Esophagus squamous epithelium (tissue), 5 donors: ENCODE data around the gene COX6B1. TPM values are rescaled to one million over a fixed set of nuclear protein-coding genes. Genes with fewer than 3 reads are reported as not detected.
A peak's percentile ranks its signal among the peaks of the same experiment; 100 is the strongest.
"Not testable (repeated sequence)": the region's sequence is repeated elsewhere in the genome, so short reads cannot be mapped to it uniquely, and the experiment has no call there.

Source experiments
- DNase-seq: peaks from one replicate; lab custom pipeline; 2025; lab: John Stamatoyannopoulos, UW
- H3K27ac ChIP-seq, 4 donors: fragments of 200-600 bp; sonication (generic); one replicate each; pipeline ENCODE4 v1.5.1; 2016 to 2019; ENCODE audit warnings: mild to moderate bottlenecking in 1 of 4
- H3K27me3 ChIP-seq, 4 donors: fragments of 200-600 bp; sonication (generic); 1 replicate in 3 of 4; 2 replicates in 1 of 4; pipeline versions ENCODE4 v1.5.1 to v1.6.0; 2017 to 2021; ENCODE audit warnings: antibody characterized with exemption in 1 of 4
- H3K36me3 ChIP-seq, 3 donors: fragments of 200-600 bp; sonication (generic); one replicate each; pipeline ENCODE4 v1.5.1; 2016 to 2019
- H3K4me1 ChIP-seq, 3 donors: fragments of 200-600 bp; sonication (generic); one replicate each; pipeline ENCODE4 v1.5.1; 2017 to 2019
- H3K4me3 ChIP-seq, 4 donors: fragments of 200-600 bp; sonication (generic); 1 replicate in 3 of 4; 2 replicates in 1 of 4; pipeline ENCODE4 v1.5.1; 2016 to 2019; ENCODE audit warnings: mild to moderate bottlenecking in 2 of 4, moderate library complexity in 1 of 4
- H3K9me3 ChIP-seq, 3 donors: fragments of 200-600 bp; sonication (generic); one replicate each; pipeline ENCODE4 v1.5.1; 2016 to 2019
- POLR2A ChIP-seq, 4 donors: fragments of 450-650 bp; IDR thresholded peaks; one replicate each; pipeline ENCODE4 v1.6.1; 2017; ENCODE audit warnings: antibody characterized with exemption in 4 of 4, mild to moderate bottlenecking in 4 of 4, moderate library complexity in 3 of 4
- WGBS, 2 donors: methylation state at CpG; one replicate each; pipeline ENCODE4 v1.1.5; 2018; 5-methylcytosine and 5-hydroxymethylcytosine counted together
- intact Hi-C: fragments of 100-400 bp; cut with DNase I; formaldehyde crosslinking; loops from one replicate; pipeline ENCODE4 v1.15.0; 2022
- total RNA-seq, 4 donors: library from RNA; depleted of rRNA; stranded (reverse); fragments of >200 nt; gene quantifications; one replicate each; pipeline ENCODE4 v1.1.0, GENCODE V29; 2016
- TF ChIP-seq, protein P1 (sequence below), 6 experiments: fragments of 450-650 bp in 4 of 6; fragments of 200-600 bp in 2 of 6; sonication (generic) in 2 of 6; IDR thresholded peaks; one replicate each; pipeline ENCODE4 v1.5.1; 2016 to 2019; ENCODE audit warnings: antibody characterized with exemption in 6 of 6, mild to moderate bottlenecking in 4 of 6, moderate library complexity in 4 of 6
- donor health status: DM: yes; HTN: yes; CAD: no.

COX6B1 gene
- total RNA-seq, 4 donors from 2014 or later = 582 to 942 (median 761) TPM

DNA sequence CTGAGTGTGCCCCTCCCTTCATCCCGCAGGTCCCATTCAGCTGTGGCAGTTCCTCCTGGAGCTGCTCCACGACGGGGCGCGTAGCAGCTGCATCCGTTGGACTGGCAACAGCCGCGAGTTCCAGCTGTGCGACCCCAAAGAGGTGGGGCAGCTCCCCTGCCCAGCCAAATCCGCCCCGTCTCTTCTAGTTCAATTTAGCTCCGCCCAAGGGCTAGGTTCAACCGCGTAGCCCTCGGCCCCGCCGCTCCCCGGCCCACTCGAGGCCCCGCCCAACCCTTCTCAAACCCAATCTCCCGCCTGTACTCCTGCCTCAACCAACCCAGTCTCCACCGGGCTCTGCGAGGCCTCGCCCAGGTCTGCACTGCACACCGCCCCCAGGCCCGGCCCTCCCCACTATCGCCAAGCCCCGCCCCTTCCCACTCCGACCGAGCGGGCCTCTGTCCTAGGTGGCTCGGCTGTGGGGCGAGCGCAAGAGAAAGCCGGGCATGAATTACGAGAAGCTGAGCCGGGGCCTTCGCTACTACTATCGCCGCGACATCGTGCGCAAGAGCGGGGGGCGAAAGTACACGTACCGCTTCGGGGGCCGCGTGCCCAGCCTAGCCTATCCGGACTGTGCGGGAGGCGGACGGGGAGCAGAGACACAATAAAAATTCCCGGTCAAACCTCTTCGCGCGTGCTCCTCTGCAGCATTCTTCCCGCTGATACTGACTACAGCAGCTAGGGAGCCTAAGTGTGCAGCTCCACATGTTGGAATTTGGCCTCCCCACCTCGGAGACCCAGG is 3.7 kb upstream of the COX6B1 start:
- Histone ChIP-seq H3K9me3 (no peaks in the 10 kb centered on the region), H3K27me3 (no peaks in the 10 kb centered on the region), H3K36me3 (no peaks in the 10 kb centered on the region), H3K4me1 (peaks cover 18 to 58% (median 23%) of the 10 kb centered on the region in 3 donors), H3K27ac (peak overlapping the region; percentile 85 to 97 (median 96)), H3K4me3 (peak overlapping the region; percentile 45 to 85 (median 70))
- 1% methylated on average over 23 to 27 of the region's 60 CpGs for WGBS, 2 donors
- intact Hi-C loops = no loop called here
- TF ChIP-seq, protein P1, sequence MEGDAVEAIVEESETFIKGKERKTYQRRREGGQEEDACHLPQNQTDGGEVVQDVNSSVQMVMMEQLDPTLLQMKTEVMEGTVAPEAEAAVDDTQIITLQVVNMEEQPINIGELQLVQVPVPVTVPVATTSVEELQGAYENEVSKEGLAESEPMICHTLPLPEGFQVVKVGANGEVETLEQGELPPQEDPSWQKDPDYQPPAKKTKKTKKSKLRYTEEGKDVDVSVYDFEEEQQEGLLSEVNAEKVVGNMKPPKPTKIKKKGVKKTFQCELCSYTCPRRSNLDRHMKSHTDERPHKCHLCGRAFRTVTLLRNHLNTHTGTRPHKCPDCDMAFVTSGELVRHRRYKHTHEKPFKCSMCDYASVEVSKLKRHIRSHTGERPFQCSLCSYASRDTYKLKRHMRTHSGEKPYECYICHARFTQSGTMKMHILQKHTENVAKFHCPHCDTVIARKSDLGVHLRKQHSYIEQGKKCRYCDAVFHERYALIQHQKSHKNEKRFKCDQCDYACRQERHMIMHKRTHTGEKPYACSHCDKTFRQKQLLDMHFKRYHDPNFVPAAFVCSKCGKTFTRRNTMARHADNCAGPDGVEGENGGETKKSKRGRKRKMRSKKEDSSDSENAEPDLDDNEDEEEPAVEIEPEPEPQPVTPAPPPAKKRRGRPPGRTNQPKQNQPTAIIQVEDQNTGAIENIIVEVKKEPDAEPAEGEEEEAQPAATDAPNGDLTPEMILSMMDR (IDR thresholded peaks at IDR 0.05) = no peak
- peak in 2 of 4 donors; percentile 23 to 76 for TF ChIP-seq POLR2A (IDR thresholded peaks at IDR 0.05)
- peak; percentile 82 for DNase-seq

DNA sequence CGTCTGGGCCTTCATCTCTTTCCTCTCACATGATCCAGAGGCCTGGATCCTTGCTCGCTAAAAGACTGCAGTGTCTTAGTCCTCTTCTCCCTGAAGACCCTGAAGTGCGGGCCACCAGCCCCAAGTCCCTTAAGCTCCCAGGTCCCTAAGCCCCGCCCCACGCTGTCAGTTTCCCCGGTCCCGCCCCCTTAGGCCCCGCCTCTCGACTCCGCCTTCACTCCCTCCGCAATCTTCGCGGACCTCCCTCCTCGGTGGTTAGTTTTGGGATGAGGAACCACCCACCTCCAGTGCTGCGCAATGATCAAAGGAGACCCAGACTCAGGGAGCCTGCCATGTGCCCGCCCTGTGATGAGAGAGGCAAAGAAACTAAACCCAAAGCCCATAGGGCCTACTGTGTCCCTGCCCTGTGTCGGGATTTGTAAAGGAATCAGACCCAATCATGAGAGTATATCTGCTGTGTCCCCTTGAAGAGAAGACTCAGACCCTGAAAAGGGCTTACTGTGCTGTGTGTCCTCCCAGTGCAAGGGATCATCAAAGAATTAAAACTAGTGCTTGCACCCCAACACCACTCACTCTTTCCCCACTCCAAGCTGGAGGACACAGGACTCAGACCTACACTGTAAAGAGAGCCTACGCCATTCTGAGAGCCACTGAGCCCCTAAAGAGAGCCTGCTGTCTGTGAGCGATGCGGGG is 3.0 kb upstream of the COX6B1 start:
- Histone ChIP-seq H3K4me3 (peak overlapping the region; percentile 45 to 85 (median 70)), H3K4me1 (peaks cover 18 to 66% (median 28%) of the 10 kb centered on the region in 3 donors), H3K27ac (peak overlapping the region; percentile 85 to 97 (median 96)), H3K9me3 (no peaks in the 10 kb centered on the region), H3K27me3 (no peaks in the 10 kb centered on the region), H3K36me3 (peaks cover 0 to 6% (median 0%) of the 10 kb centered on the region in 3 donors)
- no peak for DNase-seq
- WGBS, 2 donors = 6 to 13% methylated on average over 2 to 6 of the region's 20 CpGs
- intact Hi-C loops = no loop called here
- TF ChIP-seq, protein P1 (IDR thresholded peaks at IDR 0.05) = no peak
- TF ChIP-seq POLR2A (IDR thresholded peaks at IDR 0.05) = no peak

DNA sequence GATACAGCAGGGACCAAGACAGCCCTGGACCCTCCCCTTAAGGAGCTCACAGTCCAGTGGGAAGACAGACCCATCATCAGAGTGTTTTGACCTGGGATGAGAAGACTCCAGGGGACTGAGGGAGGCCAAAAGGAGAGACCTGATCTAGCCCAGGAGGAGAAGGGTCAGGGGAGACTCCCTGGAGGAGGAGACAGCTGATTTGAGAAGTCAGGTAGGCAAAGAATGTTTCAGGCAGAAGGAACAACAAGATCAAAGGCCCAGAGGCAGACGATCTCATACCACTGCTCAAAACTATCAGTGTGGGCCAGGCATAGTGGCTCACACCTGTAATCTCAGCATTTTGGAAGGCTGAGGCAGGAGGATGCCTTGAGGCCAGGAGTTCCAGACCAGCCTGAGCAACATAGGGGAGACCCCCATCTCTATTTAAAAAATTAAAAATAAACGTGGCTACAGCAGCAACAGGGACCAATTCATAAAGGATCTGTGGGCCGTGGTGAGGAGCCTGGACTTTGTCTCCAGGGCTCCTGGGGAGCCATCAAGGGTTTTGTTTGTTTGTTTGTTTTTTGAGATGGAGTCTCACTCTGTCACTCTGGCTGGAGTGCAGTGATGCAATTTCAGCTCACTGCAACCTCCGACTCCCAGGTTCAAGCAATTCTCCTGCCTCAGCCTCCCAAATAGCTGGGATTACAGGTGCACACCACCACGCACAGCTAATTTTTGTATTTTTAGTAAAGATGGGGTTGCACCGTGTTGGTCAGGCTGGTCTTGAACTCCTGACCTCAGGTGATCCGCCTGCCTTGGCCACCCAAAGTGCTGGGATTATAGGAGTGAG is 2.2 kb upstream of the COX6B1 start:
- TF ChIP-seq, protein P1 (IDR thresholded peaks at IDR 0.05) = no peak
- no peak for TF ChIP-seq POLR2A (IDR thresholded peaks at IDR 0.05)
- Histone ChIP-seq H3K4me3 (no peak overlapping the region), H3K4me1 (peaks cover 18 to 73% (median 28%) of the 10 kb centered on the region in 3 donors), H3K9me3 (no peaks in the 10 kb centered on the region), H3K36me3 (peaks cover 0 to 13% (median 2%) of the 10 kb centered on the region in 3 donors), H3K27me3 (no peaks in the 10 kb centered on the region), H3K27ac (peak overlapping the region in 3 of 4 donors; percentile 85 to 97 (median 96))
- WGBS, 2 donors = 68 to 73% methylated on average over 5 to 6 of the region's 7 CpGs
- DNase-seq = no peak
- intact Hi-C loops = no loop called here

DNA sequence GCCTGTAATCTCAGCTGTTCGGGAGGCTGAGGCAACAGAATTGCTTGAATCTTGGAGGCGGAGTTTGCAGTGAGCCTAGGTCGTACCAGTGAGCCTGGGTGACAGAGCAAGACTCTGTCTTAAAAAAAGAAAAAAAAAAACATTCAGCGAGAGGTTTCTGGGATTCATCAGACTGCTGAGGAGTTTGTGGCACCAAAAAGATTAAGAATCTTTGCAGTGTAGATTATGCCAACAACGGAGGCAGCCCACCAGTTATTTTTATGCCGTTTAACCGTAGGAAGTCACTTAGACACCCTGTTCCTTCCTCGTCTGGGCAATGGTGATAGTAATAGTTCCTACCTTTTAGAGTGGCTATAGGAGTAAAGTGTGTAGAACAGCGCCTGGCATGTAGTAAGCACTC is 2.5 kb downstream of the COX6B1 start:
- DNase-seq = no peak
- 70 to 79% methylated on average over 9 of the region's 9 CpGs for WGBS, 2 donors
- no peaks in the 10 kb centered on the region for H3K27me3 ChIP-seq
- H3K9me3 ChIP-seq = no peaks in the 10 kb centered on the region
- H3K4me1 ChIP-seq = peaks cover 0 to 37% (median 11%) of the 10 kb centered on the region in 3 donors
- TF ChIP-seq POLR2A (IDR thresholded peaks at IDR 0.05) = no peak
- intact Hi-C loops = no loop called here
- H3K36me3 ChIP-seq = peaks cover 0 to 60% (median 31%) of the 10 kb centered on the region in 3 donors
- H3K27ac ChIP-seq = no peak overlapping the region
- H3K4me3 ChIP-seq = no peak overlapping the region

DNA sequence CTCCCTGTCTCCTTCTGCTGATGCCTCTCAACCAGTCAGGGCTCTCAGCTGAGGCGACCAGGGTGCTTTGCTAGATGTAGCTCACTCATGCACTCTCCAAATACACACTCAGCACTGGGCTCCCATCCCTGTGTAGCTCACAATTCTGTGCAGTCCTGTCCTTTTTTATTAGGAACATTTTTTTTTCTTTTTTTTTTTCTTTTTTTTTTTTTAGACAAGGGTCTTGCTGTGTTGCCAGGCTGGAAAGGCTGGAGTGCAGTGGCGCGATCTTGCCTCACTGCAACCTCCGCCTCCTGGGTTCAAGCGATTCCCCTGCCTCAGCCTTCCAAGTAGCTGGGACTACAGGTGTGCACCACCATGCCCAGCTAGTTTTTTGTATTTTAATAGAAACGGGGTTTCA is 6.7 kb downstream of the COX6B1 start:
- WGBS, 2 donors = 88 to 95% methylated on average over 5 to 6 of the region's 6 CpGs
- peaks cover 0 to 15% (median under 1%) of the 10 kb centered on the region in 3 donors for H3K4me1 ChIP-seq
- H3K36me3 ChIP-seq = peaks cover 9 to 100% (median 69%) of the 10 kb centered on the region in 3 donors
- DNase-seq, H3K9me3 ChIP-seq, H3K27ac ChIP-seq, intact Hi-C loops, H3K27me3 ChIP-seq, H3K4me3 ChIP-seq: not testable (repeated sequence)
